CD14-positive monocyte (primary cell): Measurements from ENCODE around the gene SMAD6. TPM values are rescaled to one million over a fixed set of nuclear protein-coding genes. Genes with fewer than 3 reads are reported as not detected.

ENCODE experiments used
- DNase-seq, 3 donors: peaks; one replicate each; pipeline ENCODE4 v3.0.0-alpha.2; 2011 to 2022
- H2AFZ ChIP-seq: 2 replicates; pipeline ENCODE4 v1.6.0; 2012; ENCODE audit warnings: mild to moderate bottlenecking, low read depth, low read length, inconsistent platforms; ENCODE audit not compliant: insufficient read depth, poor library complexity, severe bottlenecking
- H3K27ac ChIP-seq, 2 donors: 1 replicate in 1 of 2; 2 replicates in 1 of 2; pipeline ENCODE4 v1.5.1; 2012 to 2013; ENCODE audit warnings: low read length in 2 of 2, control low read depth in 1 of 2, inconsistent platforms in 1 of 2, low read depth in 1 of 2, mild to moderate bottlenecking in 1 of 2
- H3K27me3 ChIP-seq, 2 donors: one replicate each; pipeline versions ENCODE4 v1.6.0 to v1.6.1; 2011 to 2013; ENCODE audit warnings: low read length in 2 of 2; ENCODE audit not compliant: control insufficient read depth in 2 of 2, insufficient read depth in 2 of 2
- H3K36me3 ChIP-seq, 2 donors: replicated peaks in 1 of 2; 1 replicate in 1 of 2; 2 replicates in 1 of 2; pipeline versions ENCODE4 v1.5.1 to v1.6.1; 2012 to 2013; ENCODE audit warnings: low read length in 2 of 2, control low read depth in 1 of 2, inconsistent platforms in 1 of 2, mild to moderate bottlenecking in 1 of 2; ENCODE audit not compliant: insufficient read depth in 2 of 2, control insufficient read depth in 1 of 2
- H3K4me1 ChIP-seq, 2 donors: 1 replicate in 1 of 2; 2 replicates in 1 of 2; pipeline versions ENCODE4 v1.5.1 to v1.6.1; 2012 to 2013; ENCODE audit warnings: low read length in 2 of 2, control low read depth in 1 of 2, inconsistent platforms in 1 of 2, mild to moderate bottlenecking in 1 of 2, moderate library complexity in 1 of 2; ENCODE audit not compliant: insufficient read depth in 2 of 2, control insufficient read depth in 1 of 2
- H3K4me2 ChIP-seq: replicated peaks from 2 replicates; pipeline ENCODE3; 2012; ENCODE audit warnings: low read length, moderate library complexity, mild to moderate bottlenecking; ENCODE audit not compliant: poor library complexity, severe bottlenecking; ENCODE audit errors: extremely low read depth
- H3K4me3 ChIP-seq, 3 experiments: fragments of 200-600 bp in 1 of 3; sonication (generic) in 1 of 3; replicated peaks in 1 of 3; 1 replicate in 2 of 3; 2 replicates in 1 of 3; pipeline ENCODE4 v1.5.1; 2011 to 2013; ENCODE audit warnings: low read length in 3 of 3, mild to moderate bottlenecking in 3 of 3, control low read depth in 2 of 3, low read depth in 2 of 3, inconsistent platforms in 1 of 3, moderate library complexity in 1 of 3
- H3K79me2 ChIP-seq: 2 replicates; pipeline ENCODE4 v1.6.0; 2012; ENCODE audit warnings: mild to moderate bottlenecking, control low read depth, inconsistent platforms, low read length, moderate library complexity; ENCODE audit not compliant: insufficient read depth
- H3K9ac ChIP-seq: 2 replicates; pipeline ENCODE4 v1.6.0; 2017; ENCODE audit warnings: low read length, mild to moderate bottlenecking; ENCODE audit not compliant: insufficient read depth, poor library complexity, severe bottlenecking
- H3K9me3 ChIP-seq, 2 donors: replicated peaks in 1 of 2; 1 replicate in 1 of 2; 2 replicates in 1 of 2; pipeline versions ENCODE4 v1.5.1 to v1.6.1; 2012 to 2013; ENCODE audit warnings: low read length in 2 of 2, control low read depth in 1 of 2; ENCODE audit not compliant: control insufficient read depth in 1 of 2, insufficient read depth in 1 of 2
- H4K20me1 ChIP-seq: 2 replicates; pipeline ENCODE4 v1.6.0; 2012; ENCODE audit warnings: mild to moderate bottlenecking, low read length, control low read depth, moderate library complexity; ENCODE audit not compliant: insufficient read depth
- H3K27ac Mint-ChIP-seq, 7 donors: one replicate each; pipeline ENCODE4 v1.8.0; 2020; ENCODE audit warnings: mild to moderate bottlenecking in 7 of 7, mixed read lengths in 7 of 7, moderate library complexity in 6 of 7, inconsistent platforms in 2 of 7
- H3K27me3 Mint-ChIP-seq, 3 donors: one replicate each; pipeline ENCODE4 v1.8.0; 2021 to 2022; ENCODE audit warnings: low read depth in 3 of 3, mild to moderate bottlenecking in 3 of 3, mixed read lengths in 3 of 3, moderate library complexity in 3 of 3, inconsistent platforms in 1 of 3
- H3K36me3 Mint-ChIP-seq, 2 donors: one replicate each; pipeline ENCODE4 v1.8.0; 2020; ENCODE audit warnings: mixed read lengths in 2 of 2, inconsistent platforms in 1 of 2, mild to moderate bottlenecking in 1 of 2
- H3K4me1 Mint-ChIP-seq: one replicate; pipeline ENCODE4 v1.8.0; 2020; ENCODE audit warnings: mild to moderate bottlenecking, mixed read lengths
- H3K4me3 Mint-ChIP-seq, 2 donors: one replicate each; pipeline ENCODE4 v1.8.0; 2020; ENCODE audit warnings: mild to moderate bottlenecking in 2 of 2, mixed read lengths in 2 of 2, moderate library complexity in 1 of 2
- H3K9me3 Mint-ChIP-seq, 7 donors: one replicate each; pipeline ENCODE4 v1.8.0; 2020 to 2022; ENCODE audit warnings: mixed read lengths in 7 of 7, mild to moderate bottlenecking in 6 of 7, moderate library complexity in 6 of 7, inconsistent platforms in 2 of 7
- WGBS: methylation state at CpG from one replicate; pipeline ENCODE4 v1.1.5; 2013; ENCODE audit warnings: missing lambda C conversion rate; ENCODE audit not compliant: insufficient coverage; 5-methylcytosine and 5-hydroxymethylcytosine counted together
- intact Hi-C, 2 donors: fragments of 100-400 bp; cut with micrococcal nuclease; formaldehyde crosslinking; loops; one replicate each; pipeline versions ENCODE4 v1.15.0 to v1.15.1; 2023
- polyA plus RNA-seq, 3 donors: library from polyadenylated mRNA; depleted of rRNA in 1 of 3; unstranded in 2 of 3; stranded (reverse) in 1 of 3; fragments of 300-500 nt in 2 of 3; fragments of >200 nt in 1 of 3; fragmentation: Illumina TruSeq in 2 of 3; gene quantifications; 1 replicate in 2 of 3; 2 replicates in 1 of 3; pipeline ENCODE4 v1.2.3, GENCODE V29; 2012 to 2021
- TF ChIP-seq, protein P1 (sequence below): fragments of 200-600 bp; IDR thresholded peaks from one replicate; pipeline ENCODE4 v1.8.0; 2022; ENCODE audit warnings: antibody characterized with exemption, mild to moderate bottlenecking

The SMAD6 gene
- polyA plus RNA-seq, 3 donors = 0.31 TPM; not detected in 2

DNA sequence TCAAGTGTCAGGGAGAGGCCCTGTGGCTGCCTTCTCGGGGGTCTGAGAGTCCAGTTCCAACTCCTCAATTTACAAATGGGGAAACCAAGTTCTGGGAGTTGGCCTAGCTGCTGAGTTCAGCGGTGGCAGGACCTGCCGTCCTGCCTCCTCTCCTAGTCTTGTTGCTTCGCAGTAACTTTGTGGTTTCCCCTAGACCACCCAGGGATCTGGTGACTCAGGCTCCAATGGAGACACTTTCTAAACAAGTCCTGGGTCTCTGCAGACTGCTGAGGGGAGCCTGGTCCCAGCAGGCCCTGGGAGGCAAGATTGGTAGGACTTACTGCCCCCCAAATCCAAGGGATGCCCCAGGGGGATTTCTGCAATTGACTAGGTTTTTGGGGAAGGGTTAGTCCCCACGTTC is 83.6 kb downstream of the SMAD6 start:
- no peak for DNase-seq
- no peak overlapping the region for H3K9ac ChIP-seq
- no peaks in the 10 kb centered on the region for H3K79me2 ChIP-seq
- TF ChIP-seq, protein P1, sequence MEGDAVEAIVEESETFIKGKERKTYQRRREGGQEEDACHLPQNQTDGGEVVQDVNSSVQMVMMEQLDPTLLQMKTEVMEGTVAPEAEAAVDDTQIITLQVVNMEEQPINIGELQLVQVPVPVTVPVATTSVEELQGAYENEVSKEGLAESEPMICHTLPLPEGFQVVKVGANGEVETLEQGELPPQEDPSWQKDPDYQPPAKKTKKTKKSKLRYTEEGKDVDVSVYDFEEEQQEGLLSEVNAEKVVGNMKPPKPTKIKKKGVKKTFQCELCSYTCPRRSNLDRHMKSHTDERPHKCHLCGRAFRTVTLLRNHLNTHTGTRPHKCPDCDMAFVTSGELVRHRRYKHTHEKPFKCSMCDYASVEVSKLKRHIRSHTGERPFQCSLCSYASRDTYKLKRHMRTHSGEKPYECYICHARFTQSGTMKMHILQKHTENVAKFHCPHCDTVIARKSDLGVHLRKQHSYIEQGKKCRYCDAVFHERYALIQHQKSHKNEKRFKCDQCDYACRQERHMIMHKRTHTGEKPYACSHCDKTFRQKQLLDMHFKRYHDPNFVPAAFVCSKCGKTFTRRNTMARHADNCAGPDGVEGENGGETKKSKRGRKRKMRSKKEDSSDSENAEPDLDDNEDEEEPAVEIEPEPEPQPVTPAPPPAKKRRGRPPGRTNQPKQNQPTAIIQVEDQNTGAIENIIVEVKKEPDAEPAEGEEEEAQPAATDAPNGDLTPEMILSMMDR = no peak
- intact Hi-C loops = loop anchor here in 1 of 2 donors (5.0 kb wide), 1 partner anchor 67 kb away; no protein-coding TSS in a partner anchor
- no peak overlapping the region for H3K4me2 ChIP-seq
- no peaks in the 10 kb centered on the region for H3K36me3 ChIP-seq
- Mint-ChIP-seq H3K4me3 (no peak overlapping the region), H3K36me3 (peaks cover 0 to 2% of the 10 kb centered on the region in 2 donors), H3K4me1 (peaks cover 2% of the 10 kb centered on the region), H3K9me3 (peaks cover 0 to 2% (median 0%) of the 10 kb centered on the region in 7 donors), H3K27ac (no peak overlapping the region), H3K27me3 (peaks cover 2 to 3% (median 2%) of the 10 kb centered on the region in 3 donors)
- no peak overlapping the region for H2AFZ ChIP-seq
- 65% methylated on average over 3 of the region's 5 CpGs for WGBS
- no peak overlapping the region for H3K27ac ChIP-seq
- H3K9me3 ChIP-seq = no peaks in the 10 kb centered on the region
- H3K4me3 ChIP-seq = no peak overlapping the region
- no peaks in the 10 kb centered on the region for H3K27me3 ChIP-seq
- H4K20me1 ChIP-seq = no peaks in the 10 kb centered on the region
- no peaks in the 10 kb centered on the region for H3K4me1 ChIP-seq

DNA sequence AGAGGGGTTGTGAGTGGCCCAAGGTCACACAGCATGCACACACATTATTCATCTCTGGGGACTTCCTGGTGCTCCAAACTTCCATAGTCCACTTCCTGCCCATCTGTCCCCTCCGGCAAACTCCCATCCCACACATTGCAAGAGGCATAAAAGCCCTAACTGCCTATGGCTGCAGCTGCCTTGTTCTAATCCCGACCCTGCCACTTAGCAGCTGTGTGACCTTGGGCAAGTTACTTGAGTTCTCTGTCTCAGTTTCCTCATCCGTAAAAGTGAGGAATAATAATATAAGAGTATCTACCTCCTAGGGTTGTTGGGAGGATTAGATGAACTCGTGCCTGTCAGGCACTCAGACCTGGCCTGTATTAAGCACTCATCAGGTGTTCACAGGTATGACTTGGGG is 84.2 kb downstream of the SMAD6 start:
- 78% methylated on average over 1 of the region's 4 CpGs for WGBS
- peaks cover 0 to 3% (median 0%) of the 10 kb centered on the region in 7 donors for H3K9me3 Mint-ChIP-seq
- H3K4me3 Mint-ChIP-seq = no peak overlapping the region
- H3K79me2 ChIP-seq = no peaks in the 10 kb centered on the region
- intact Hi-C loops = loop anchor here in 1 of 2 donors (5.0 kb wide), 1 partner anchor 66 kb away; no protein-coding TSS in a partner anchor
- peaks cover 0 to 1% of the 10 kb centered on the region in 2 donors for H3K36me3 Mint-ChIP-seq
- no peaks in the 10 kb centered on the region for H3K4me1 ChIP-seq
- no peak overlapping the region for H3K4me2 ChIP-seq
- TF ChIP-seq, protein P1 = no peak
- H3K27ac Mint-ChIP-seq = no peak overlapping the region
- H3K27ac ChIP-seq = no peak overlapping the region
- H3K36me3 ChIP-seq = no peaks in the 10 kb centered on the region
- H2AFZ ChIP-seq = no peak overlapping the region
- H3K4me1 Mint-ChIP-seq = peaks cover 2% of the 10 kb centered on the region
- H3K4me3 ChIP-seq = no peak overlapping the region
- H3K9me3 ChIP-seq = no peaks in the 10 kb centered on the region
- no peak overlapping the region for H3K9ac ChIP-seq
- DNase-seq = no peak
- no peaks in the 10 kb centered on the region for H4K20me1 ChIP-seq
- H3K27me3 ChIP-seq = no peaks in the 10 kb centered on the region
- peaks cover 2 to 3% (median 3%) of the 10 kb centered on the region in 3 donors for H3K27me3 Mint-ChIP-seq
